Endometrial microvascular endothelial cells (primary cell): ENCODE data around the gene SH3PXD2B. TPM values are rescaled to one million over a fixed set of nuclear protein-coding genes. Genes with fewer than 3 reads are reported as not detected.
"Not testable (repeated sequence)": the region's sequence is repeated elsewhere in the genome, so short reads cannot be mapped to it uniquely, and the experiment has no call there.

Experiments used
- in situ Hi-C: cut with HindIII; loops from 2 replicates; pipeline ENCODE4 v1.10.0; 2017; ENCODE audit warnings: low sequenced_read_pairs, low pct_unique_long_range_greater_than_20kb; ENCODE audit errors: inconsistent ontology term
- total RNA-seq: library from RNA; depleted of rRNA; stranded (reverse); fragments of >200 nt; gene quantifications from one replicate; pipeline ENCODE4 v1.2.3, GENCODE V29; 2015; ENCODE audit errors: inconsistent ontology term

The SH3PXD2B gene
- total RNA-seq, 1 donor from 2014 or later, result 16.5 TPM

GRCh38 chr5:172487671-172488070 lies 33.3 kb upstream of the SH3PXD2B start:
- in situ Hi-C loops, result no loop called here

DNA sequence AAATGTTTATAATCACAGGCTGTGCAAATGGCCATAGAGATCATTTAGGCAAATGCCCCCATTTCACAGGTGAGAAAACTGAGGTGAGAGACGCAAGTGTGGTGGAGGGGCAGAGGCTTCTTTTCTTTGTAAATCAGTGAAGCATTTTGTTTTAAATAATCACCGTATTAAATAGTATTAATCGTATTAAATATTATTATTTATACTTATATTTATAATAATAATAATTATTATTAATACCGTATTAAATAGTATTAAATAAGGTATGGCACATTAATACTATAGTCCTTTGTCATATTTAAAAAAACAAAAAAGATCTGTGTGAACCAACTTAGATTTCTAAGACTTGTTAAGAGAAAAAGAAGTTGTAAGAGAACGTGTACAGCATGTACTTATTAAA lies 32.6 kb upstream of the SH3PXD2B start:
- in situ Hi-C loops, result no loop called here

GRCh38 chr5:172486451-172486850 lies 32.1 kb upstream of the SH3PXD2B start:
- in situ Hi-C loops, result no loop called here

DNA sequence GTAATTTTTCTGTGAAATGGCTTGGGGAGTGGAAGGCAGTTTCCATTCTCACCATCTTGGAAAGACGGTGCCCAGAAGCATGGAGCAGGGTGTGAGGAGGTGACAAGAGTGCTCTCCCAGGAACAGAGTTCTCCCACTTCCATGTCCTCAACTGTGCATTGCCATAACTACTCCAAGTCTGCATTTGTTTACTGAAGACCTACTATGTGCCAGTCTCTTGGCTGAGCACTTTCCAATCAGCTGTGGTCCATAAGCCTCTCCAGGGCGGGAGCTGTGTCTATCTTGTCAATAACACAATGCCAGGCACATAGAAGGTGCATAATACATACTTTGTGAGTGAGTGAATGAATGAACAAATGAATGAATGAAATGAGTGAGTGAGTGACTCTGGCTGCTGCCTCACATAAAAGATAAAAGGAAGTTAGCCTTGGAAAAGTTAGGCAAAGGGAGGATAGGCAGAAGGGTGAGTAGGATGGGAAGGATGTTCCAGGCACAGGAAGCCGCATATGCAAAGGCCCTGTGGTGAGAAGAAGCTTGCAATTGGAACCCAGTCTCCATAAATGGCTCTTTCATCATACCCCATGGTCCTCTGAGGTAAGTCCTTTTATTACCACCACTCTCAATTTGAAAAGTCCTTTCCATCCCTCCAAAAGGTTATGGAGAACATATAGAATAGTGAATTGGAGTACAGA lies 31.3 kb upstream of the SH3PXD2B start:
- in situ Hi-C loops, result no loop called here

DNA sequence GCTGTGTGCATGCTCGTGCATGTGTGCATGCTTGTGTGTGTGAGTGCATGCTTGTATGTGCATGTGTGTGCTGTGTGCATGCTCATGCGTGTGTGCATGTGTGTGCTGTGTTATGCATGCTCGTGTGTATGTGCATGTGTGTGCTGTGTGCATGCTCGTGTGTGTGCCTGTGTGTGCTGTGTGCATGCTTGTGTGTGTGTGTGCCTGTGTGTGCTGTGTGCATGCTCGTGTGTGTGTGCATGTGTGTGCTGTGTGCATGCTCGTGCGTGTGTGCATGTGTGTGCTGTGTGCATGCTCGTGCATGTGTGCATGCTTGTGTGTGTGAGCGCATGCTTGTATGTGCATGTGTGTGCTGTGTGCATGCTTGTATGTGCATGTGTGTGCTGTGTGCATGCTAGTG lies 30.3 kb upstream of the SH3PXD2B start:
- in situ Hi-C loops, result no loop called here

DNA sequence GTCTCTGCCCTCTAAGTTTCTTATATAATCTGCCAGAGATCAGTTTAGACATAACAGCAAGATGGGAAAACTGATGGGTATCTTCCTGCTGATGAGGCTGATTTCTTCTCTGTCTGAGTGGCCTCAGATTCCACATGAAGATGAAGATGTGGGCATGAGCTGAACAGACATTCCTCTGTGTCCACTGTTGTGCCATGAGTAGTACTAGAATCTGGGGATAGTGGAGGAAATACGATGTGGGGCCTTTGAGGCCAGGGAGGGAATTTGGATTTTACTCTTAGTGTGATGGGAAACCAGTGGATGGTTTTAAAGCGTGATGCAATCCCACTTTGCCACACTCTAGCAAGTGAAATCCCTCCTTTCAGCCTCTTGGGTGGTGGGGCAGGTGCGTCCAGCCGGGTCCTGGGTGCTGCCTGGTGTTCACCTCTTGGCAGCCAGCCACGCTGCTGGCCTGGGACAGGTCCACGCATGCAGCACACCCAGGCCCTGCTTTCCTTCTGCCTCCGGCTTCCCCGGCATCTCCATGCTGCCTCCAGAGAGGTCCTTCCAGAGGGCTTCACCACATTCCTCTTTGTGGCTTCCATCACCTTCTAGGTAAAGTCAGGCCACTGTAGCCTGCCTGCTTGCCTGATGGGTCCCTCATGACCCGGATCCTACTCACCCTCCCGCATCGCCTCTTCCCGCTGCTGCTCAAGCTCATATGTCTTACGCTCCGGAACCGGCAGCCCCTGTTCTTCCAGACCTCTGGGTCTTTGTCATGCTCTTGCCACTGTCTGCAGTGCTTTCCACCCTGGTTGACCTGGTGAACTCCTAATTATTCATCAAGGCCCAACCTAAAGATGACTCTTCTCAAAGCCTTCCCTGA lies 28.1 kb upstream of the SH3PXD2B start:
- in situ Hi-C loops, result no loop called here

DNA sequence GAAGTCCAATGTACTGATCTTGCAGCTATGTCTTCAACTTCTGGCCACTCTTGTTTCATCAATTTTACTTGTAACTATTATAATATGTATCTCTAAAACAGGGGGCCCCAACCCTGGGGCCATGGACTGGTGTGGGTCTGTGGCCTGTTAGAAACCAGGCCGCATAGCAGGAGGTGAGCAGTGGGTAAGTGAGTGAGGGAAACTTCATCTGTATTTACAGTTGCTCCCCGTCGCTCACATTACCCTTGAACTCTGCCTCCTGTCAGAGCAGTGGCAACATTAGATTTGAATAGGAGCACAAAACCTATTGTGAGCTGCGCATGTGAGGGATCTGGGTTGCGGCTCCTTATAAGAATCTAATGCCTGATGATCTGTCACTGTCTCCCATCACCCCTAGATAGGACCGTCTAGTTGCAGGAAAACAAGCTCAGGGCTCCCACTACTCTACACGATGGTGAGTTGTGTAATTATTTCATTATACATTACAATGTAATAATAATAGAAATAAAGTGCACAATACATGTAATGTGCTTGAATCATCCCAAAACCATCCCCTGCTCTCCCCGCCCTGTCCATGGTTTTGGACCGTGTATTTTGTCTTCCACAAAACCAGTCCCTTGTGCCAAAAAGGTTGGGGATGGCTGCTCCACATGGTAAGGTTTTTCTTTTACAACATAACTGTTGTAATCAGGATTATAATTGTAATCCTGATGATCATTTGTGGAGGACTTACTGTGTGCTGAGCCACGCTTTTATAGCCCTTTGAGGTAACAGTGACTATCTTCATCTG lies 26.9 kb upstream of the SH3PXD2B start:
- in situ Hi-C loops, result no loop called here

DNA sequence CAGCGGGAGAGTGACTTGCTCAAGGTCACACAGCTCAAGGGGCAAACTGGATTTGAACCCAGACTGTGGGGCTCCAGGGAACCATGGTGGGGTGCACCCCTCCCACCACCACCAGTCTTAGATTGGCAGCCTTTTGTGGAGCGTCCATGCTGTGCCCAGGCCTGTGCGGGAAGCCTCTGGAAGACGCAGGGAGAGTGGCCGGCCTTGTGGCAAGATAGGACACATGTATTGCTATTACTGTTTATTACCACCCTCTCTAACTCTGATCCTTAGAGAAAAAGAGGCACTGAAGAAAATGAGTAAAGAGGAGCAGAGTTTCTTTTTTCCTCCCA lies 25.4 kb upstream of the SH3PXD2B start:
- in situ Hi-C loops, result no loop called here

- in situ Hi-C loops, result no loop called here
Measured at GRCh38 chr5:172479034-172479783, 24.9 kb upstream of the SH3PXD2B start.

GRCh38 chr5:172478695-172479033 lies 24.3 kb upstream of the SH3PXD2B start:
- in situ Hi-C loops, result not testable (repeated sequence)

- in situ Hi-C loops, result no loop called here
Measured at GRCh38 chr5:172478256-172478655, 23.9 kb upstream of the SH3PXD2B start.

- in situ Hi-C loops, result no loop called here
Measured at GRCh38 chr5:172477466-172477865, 23.1 kb upstream of the SH3PXD2B start.

- in situ Hi-C loops, result loop anchor here (25.0 kb wide), 1 partner anchor 213 kb away; no protein-coding TSS in a partner anchor
Measured at GRCh38 chr5:172474293-172474692, 20.0 kb upstream of the SH3PXD2B start.

DNA sequence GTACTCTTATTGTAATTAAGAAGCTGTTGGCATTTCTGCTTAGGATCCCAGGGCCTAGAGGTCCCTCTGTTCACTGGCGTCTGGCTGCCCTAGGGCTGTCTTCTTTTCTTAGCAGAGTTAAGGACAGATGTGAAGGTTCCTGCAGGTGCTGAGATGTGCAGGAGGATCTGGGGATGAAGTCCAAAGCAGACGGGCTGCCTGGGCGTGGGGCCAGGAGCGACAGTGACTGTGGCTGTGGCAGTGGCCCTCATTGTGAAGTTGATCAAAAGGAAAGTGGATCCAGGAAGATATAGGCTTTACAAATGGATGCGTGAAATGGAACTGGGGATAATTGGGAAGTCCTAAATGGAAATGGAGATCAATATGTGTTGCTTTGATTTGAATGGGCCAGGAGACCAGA lies 19.1 kb upstream of the SH3PXD2B start:
- in situ Hi-C loops, result loop anchor here (25.0 kb wide), 1 partner anchor 214 kb away; no protein-coding TSS in a partner anchor

- in situ Hi-C loops, result loop anchor here (25.0 kb wide), 1 partner anchor 218 kb away; no protein-coding TSS in a partner anchor
Measured at GRCh38 chr5:172469697-172470096, 15.4 kb upstream of the SH3PXD2B start.

GRCh38 chr5:172466062-172466461 lies 11.7 kb upstream of the SH3PXD2B start:
- in situ Hi-C loops, result loop anchor here (25.0 kb wide), 1 partner anchor 221 kb away; no protein-coding TSS in a partner anchor

DNA sequence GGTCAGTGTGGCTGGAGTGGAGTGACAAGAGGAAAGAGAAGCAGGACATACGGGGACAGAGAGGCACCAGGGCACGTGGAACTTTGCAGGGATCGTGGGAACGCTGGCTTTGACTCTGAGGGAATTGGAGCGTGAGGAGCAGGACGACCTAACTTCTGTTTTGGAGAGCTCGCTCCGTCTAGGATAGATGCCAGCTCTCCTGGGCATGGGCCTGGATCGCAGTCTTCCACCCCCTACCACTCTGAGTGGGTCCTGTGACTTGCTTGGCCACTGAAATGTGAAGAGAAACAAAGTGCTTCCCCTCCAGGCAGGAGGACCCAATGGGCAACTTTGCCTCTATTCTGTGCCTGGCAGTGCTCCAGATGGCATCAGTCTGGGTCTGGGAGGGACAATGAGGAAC lies 8.7 kb upstream of the SH3PXD2B start:
- in situ Hi-C loops, result loop anchor here (25.0 kb wide), 1 partner anchor 224 kb away; no protein-coding TSS in a partner anchor

DNA sequence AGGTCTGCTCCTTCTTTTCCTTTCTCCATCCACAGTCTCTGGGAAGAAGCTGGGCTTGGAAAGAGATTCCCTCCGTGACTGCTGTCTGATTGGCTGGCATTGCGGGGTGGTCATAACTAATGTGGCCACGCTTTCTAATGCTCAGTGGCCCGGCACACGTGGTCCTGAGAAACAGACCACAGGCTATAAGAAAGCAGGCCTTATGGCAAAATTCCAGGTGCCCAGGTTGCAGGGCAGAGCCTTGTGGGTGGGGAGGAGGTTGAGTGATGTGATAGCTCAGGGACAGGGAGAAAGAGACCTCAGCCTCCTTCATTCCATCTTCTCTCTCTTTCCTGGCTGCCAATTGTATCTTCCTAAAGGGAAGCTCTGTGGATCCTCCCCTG lies 5.4 kb upstream of the SH3PXD2B start:
- in situ Hi-C loops, result loop anchor here (25.0 kb wide), 1 partner anchor 228 kb away; no protein-coding TSS in a partner anchor
